ENCODE measurements around the gene BBS9. TPM values are rescaled to one million over a fixed set of nuclear protein-coding genes. Genes with fewer than 3 reads are reported as not detected.

BBS9 gene
- polyA plus RNA-seq, 1 donor from 2014 or later = 9.8 TPM

DNA sequence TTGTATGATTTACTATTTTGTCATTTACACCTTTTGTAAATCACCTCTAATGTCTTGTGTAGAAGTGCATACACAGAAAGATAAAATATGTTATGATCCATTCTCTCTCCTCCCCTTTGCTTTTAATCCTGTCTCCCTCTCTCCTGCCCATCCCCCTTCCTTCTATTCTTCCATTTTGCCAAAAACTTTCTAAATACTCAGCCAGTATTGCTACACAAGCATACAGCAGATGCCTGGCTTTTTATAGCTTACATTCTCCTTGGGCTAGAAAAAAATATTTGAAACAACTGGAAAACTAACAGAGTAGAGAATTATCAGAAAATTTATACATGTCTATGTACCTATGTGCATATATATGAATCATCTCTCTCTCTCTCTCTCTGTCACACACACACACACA is 467.3 kb downstream of the BBS9 start:
- no peak overlapping the region for H2AFZ ChIP-seq (ENCODE audit: low read depth, low read length)
- no peak for TF ChIP-seq SMC3 (conservative IDR thresholded peaks at IDR 0.05; ENCODE audit: poor library complexity)
- TF ChIP-seq TAF1 (IDR thresholded peaks at IDR 0.05; ENCODE audit: low read depth) = no peak
- TF ChIP-seq, protein P1, sequence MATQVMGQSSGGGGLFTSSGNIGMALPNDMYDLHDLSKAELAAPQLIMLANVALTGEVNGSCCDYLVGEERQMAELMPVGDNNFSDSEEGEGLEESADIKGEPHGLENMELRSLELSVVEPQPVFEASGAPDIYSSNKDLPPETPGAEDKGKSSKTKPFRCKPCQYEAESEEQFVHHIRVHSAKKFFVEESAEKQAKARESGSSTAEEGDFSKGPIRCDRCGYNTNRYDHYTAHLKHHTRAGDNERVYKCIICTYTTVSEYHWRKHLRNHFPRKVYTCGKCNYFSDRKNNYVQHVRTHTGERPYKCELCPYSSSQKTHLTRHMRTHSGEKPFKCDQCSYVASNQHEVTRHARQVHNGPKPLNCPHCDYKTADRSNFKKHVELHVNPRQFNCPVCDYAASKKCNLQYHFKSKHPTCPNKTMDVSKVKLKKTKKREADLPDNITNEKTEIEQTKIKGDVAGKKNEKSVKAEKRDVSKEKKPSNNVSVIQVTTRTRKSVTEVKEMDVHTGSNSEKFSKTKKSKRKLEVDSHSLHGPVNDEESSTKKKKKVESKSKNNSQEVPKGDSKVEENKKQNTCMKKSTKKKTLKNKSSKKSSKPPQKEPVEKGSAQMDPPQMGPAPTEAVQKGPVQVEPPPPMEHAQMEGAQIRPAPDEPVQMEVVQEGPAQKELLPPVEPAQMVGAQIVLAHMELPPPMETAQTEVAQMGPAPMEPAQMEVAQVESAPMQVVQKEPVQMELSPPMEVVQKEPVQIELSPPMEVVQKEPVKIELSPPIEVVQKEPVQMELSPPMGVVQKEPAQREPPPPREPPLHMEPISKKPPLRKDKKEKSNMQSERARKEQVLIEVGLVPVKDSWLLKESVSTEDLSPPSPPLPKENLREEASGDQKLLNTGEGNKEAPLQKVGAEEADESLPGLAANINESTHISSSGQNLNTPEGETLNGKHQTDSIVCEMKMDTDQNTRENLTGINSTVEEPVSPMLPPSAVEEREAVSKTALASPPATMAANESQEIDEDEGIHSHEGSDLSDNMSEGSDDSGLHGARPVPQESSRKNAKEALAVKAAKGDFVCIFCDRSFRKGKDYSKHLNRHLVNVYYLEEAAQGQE (IDR thresholded peaks at IDR 0.05; ENCODE audit: borderline replicate concordance) = no peak
- no peak for TF ChIP-seq RAD21 (conservative IDR thresholded peaks at IDR 0.05)
- TF ChIP-seq EZH2 (IDR thresholded peaks at IDR 0.05; ENCODE audit: borderline replicate concordance, insufficient read depth, low read length, poor library complexity, severe bottlenecking) = no peak
- no peak for TF ChIP-seq EP300 (conservative IDR thresholded peaks at IDR 0.05; ENCODE audit: poor library complexity, severe bottlenecking)
- TF ChIP-seq, protein P2, sequence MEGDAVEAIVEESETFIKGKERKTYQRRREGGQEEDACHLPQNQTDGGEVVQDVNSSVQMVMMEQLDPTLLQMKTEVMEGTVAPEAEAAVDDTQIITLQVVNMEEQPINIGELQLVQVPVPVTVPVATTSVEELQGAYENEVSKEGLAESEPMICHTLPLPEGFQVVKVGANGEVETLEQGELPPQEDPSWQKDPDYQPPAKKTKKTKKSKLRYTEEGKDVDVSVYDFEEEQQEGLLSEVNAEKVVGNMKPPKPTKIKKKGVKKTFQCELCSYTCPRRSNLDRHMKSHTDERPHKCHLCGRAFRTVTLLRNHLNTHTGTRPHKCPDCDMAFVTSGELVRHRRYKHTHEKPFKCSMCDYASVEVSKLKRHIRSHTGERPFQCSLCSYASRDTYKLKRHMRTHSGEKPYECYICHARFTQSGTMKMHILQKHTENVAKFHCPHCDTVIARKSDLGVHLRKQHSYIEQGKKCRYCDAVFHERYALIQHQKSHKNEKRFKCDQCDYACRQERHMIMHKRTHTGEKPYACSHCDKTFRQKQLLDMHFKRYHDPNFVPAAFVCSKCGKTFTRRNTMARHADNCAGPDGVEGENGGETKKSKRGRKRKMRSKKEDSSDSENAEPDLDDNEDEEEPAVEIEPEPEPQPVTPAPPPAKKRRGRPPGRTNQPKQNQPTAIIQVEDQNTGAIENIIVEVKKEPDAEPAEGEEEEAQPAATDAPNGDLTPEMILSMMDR (IDR thresholded peaks at IDR 0.05; ENCODE audit: poor library complexity, severe bottlenecking) = no peak
- TF ChIP-seq MXI1 (conservative IDR thresholded peaks at IDR 0.05; ENCODE audit: poor library complexity, severe bottlenecking) = no peak
- TF ChIP-seq POLR2AphosphoS5 (IDR thresholded peaks at IDR 0.05) = no peak
- no peaks in the 10 kb centered on the region for H3K27me3 ChIP-seq (ENCODE audit: insufficient read depth, low read depth, low read length)
- no peak overlapping the region for H3K4me2 ChIP-seq (ENCODE audit: low read length)
- H3K79me2 ChIP-seq (replicated peaks; ENCODE audit: insufficient read depth, low read length) = no peaks in the 10 kb centered on the region
- H3K9me2 ChIP-seq (ENCODE audit: insufficient read depth, low read length) = no peaks in the 10 kb centered on the region
- H3K9ac ChIP-seq (ENCODE audit: low read length) = no peak overlapping the region
- no peaks in the 10 kb centered on the region for H3K36me3 ChIP-seq (ENCODE audit: insufficient read depth, low read length)
- H3K9me3 ChIP-seq (ENCODE audit: low read length) = no peaks in the 10 kb centered on the region
- H3K4me3 ChIP-seq (ENCODE audit: low read length) = no peak overlapping the region
- H4K20me1 ChIP-seq (ENCODE audit: insufficient read depth) = no peaks in the 10 kb centered on the region
- H3K27ac ChIP-seq (ENCODE audit: low read length) = no peak overlapping the region
- no peaks in the 10 kb centered on the region for H3F3A ChIP-seq (ENCODE audit: insufficient read depth, low read length, poor library complexity, severe bottlenecking)

DNA sequence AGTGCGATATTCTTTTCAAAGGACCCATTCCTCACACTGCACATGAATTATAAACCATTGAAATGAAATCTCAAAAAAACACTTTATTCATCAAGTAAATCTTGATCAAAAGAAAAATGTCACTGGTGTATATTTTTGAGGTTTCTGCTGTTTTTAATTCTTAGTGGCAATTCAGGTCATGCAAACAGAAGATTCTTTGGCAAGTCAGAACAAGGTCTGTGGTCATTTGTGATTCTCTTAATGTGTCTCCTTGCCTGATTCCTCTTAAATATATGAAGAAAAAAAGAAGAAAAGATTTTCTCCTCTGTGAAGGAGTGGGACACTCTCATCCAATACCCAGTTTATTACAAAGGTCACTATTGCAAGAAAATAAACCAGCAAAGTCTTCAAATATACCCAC is 467.8 kb downstream of the BBS9 start:
- TF ChIP-seq, protein P2 (IDR thresholded peaks at IDR 0.05; ENCODE audit: poor library complexity, severe bottlenecking) = no peak
- TF ChIP-seq SMC3 (conservative IDR thresholded peaks at IDR 0.05; ENCODE audit: poor library complexity) (no peak), EP300 (conservative IDR thresholded peaks at IDR 0.05; ENCODE audit: poor library complexity, severe bottlenecking) (no peak), MXI1 (conservative IDR thresholded peaks at IDR 0.05; ENCODE audit: poor library complexity, severe bottlenecking) (no peak), RAD21 (conservative IDR thresholded peaks at IDR 0.05) (no peak), EZH2 (IDR thresholded peaks at IDR 0.05; ENCODE audit: borderline replicate concordance, insufficient read depth, low read length, poor library complexity, severe bottlenecking) (no peak), TAF1 (IDR thresholded peaks at IDR 0.05; ENCODE audit: low read depth) (no peak), POLR2AphosphoS5 (IDR thresholded peaks at IDR 0.05) (no peak)
- TF ChIP-seq, protein P1 (IDR thresholded peaks at IDR 0.05; ENCODE audit: borderline replicate concordance) = no peak
- Histone ChIP-seq H3K27me3 (ENCODE audit: insufficient read depth, low read depth, low read length) (no peaks in the 10 kb centered on the region), H3K79me2 (replicated peaks; ENCODE audit: insufficient read depth, low read length) (no peaks in the 10 kb centered on the region), H3K9me3 (ENCODE audit: low read length) (no peaks in the 10 kb centered on the region), H2AFZ (ENCODE audit: low read depth, low read length) (no peak overlapping the region), H3K27ac (ENCODE audit: low read length) (no peak overlapping the region), H3K36me3 (ENCODE audit: insufficient read depth, low read length) (no peaks in the 10 kb centered on the region), H3K4me2 (ENCODE audit: low read length) (no peak overlapping the region), H3K9me2 (ENCODE audit: insufficient read depth, low read length) (no peaks in the 10 kb centered on the region), H3K9ac (ENCODE audit: low read length) (no peak overlapping the region), H3K4me3 (ENCODE audit: low read length) (no peak overlapping the region), H4K20me1 (ENCODE audit: insufficient read depth) (no peaks in the 10 kb centered on the region), H3F3A (ENCODE audit: insufficient read depth, low read length, poor library complexity, severe bottlenecking) (no peaks in the 10 kb centered on the region)

All from neural cell (in vitro differentiated cells).